ENCODE data around the gene TAF1C.
"Not testable (repeated sequence)": the region's sequence is repeated elsewhere in the genome, so short reads cannot be mapped to it uniquely, and the experiment has no call there.

TAF1C gene

GRCh38 chr16:84186685-84187437 lies at the start of gene TAF1C:
TAF1C (minus strand) TSS chr16:84187057; CDS start chr16:84184988, 2,069 bp downstream.
- peak; percentile 95 for DNase-seq

GRCh38 chr16:84234321-84235241 lies 47.7 kb upstream of the TAF1C start:
- DNase-seq = no peak

DNA sequence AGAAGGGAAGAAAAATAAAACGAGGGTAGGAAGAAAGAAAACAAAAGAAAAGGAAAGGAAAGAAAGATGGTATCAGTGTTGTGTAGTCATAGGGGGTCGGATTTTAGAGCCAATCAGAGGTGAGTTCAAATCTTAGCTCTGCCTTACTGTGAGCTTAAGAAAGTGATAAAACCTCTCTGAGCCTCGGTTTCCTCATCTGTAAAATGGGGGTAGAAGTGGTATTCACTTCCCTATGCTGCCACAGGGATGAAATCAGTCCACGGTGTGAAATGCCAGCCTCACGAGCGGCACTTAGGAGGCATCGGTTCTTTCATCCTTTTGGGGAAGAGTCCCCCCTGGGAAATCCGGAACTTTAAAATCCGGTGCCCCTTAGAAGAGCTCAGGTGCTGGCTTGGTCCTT lies 46.9 kb upstream of the TAF1C start:
- DNase-seq = no peak

GRCh38 chr16:84232969-84233368 lies 46.1 kb upstream of the TAF1C start:
- DNase-seq = no peak

DNA sequence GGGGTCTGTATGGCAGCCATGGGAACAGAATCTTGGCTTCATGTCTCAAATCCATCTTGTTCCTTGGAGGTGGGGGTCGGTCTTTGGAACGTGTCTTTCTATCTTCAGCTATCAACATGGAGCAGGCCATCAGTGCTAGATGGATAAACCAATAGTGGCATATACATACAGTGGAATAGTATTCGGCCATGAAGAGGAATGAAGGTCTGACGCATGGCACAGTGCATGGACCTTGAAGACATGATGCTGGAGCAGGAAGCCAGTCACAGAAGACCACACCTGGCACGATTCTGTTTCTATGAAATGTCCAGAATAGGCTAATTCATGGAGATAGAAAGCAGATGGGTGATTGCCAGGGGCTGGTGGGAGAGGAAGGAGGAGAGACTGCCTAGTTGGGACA lies 45.2 kb upstream of the TAF1C start:
- no peak for DNase-seq

GRCh38 chr16:84229471-84229870 lies 42.6 kb upstream of the TAF1C start:
- DNase-seq = no peak

DNA sequence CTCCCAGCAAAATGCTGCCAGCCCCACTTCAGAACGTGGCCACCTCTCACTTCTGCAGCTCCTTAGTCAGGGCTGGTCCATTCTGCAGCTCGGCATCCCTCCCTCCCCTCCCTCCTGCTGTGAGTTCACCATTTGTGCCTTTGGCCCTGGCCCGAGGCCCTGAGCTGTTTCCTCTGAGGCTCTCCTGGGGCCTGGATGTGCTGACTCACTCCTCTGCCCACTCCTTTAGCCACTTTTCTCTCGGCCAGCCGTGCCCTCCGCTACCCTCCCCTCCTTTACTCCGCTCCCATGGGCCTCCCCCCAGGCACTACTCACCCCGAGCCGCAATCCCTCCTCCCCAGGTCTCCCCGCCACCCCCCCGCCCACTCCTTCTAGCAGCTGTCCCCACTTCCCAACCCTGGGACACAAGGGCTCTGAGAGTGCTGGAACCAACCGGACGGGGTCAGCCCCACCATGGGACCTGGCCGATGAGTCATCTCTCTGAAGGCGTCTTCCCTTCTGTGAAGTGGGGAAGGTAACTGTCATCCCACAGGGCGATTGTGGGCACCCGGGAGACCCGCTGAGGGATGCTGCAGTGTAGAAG lies 41.5 kb upstream of the TAF1C start:
- no peak for DNase-seq

GRCh38 chr16:84227548-84227947 lies 40.7 kb upstream of the TAF1C start:
- DNase-seq = no peak

DNA sequence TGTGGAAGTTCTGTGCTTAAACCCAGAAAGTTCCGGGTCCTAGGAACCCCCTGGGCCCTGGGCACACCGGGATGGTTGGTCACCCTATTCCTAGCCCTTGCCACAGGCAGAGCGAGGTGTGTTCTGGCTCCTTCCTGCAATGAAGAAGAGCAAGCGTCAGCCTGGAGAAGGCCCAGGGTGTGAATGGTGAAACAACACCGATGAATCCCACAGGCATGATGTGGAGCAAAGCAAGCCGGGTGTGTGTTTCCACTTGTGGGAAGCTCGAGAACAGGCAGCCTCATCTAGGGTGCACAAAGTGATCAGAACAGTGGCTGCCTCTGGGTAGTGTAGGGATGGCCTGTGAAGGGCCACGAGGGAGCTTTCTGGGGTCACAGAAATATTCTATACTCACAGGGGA lies 39.2 kb upstream of the TAF1C start:
- no peak for DNase-seq

- no peak for DNase-seq
Measured at GRCh38 chr16:84225571-84225970, 38.7 kb upstream of the TAF1C start.

DNA sequence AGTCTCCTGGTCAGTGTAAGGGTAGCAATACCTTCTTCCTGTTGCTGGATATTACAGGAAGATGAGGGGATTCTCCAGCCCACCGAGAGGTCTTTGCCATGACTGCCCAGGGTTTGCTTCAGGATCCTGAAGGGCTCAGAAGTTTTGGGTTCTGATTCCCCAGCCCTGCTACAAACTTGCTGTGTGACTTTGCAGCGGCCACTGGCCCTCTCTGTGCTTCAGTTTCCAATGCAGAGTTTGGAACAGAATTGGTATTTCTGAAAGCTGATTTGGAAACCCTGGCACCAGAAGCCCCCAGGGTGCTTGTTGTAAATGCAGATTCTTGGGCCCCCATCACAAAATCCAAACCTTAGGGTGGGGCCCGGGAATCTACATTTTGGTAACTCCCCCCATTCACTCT lies 38.3 kb upstream of the TAF1C start:
- DNase-seq = no peak

DNA sequence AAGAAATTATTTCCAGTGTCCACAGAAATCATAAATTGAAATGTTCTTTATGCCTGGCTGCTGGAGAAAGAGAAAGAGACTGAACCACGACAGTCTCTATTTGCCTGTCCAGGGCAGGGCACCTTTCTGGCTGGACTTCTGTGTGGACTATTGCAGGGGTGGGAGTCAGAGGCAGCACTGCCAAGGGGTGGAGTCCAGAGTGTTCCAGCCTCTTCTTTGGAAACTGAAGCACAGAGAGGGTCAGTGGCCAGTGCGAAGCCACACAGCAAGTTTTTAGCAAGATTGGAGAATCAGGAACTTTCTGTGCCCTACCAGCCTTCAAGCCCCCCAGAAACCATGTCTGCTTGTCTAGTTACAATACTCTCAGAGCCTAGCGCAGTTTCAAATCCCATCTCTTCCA lies 37.7 kb upstream of the TAF1C start:
- no peak for DNase-seq

DNA sequence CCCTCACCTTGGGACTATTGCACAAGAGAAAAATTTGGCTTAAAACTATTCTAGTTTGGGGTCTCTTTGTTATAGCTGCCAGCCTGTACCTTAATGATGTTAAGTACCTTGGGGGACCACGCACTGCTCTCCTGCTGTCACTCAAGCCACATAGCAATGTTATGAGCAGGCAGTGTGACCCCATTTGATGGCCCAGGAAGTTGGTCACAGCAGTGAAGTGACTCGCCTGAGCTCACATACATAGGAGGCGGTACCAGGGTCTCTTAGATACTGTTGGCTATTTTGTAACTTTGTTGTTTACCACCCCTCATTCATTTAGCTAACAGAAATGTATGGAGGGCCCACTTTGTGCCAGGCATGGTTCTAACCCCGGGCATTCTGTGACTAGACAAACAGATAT lies 36.6 kb upstream of the TAF1C start:
- no peak for DNase-seq

DNA sequence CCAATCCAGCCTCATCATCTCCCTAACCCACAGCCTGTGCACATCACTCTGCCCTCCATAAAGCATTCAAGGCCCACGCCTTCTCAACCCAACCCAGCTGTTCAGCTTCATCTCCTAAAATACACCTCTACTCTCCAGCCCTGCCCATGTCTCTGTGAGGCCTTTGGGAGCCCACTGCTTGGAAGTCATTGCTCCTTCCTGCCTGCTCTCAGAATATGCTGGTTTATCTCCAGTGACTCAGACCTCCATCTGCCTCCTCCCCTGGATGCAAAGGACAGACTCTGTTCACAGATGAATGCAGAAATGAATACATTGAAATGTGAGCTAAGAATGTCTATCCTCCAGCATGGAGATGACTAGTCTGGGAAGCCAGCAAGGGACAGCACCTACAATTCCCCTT lies 34.0 kb upstream of the TAF1C start:
- no peak for DNase-seq

DNA sequence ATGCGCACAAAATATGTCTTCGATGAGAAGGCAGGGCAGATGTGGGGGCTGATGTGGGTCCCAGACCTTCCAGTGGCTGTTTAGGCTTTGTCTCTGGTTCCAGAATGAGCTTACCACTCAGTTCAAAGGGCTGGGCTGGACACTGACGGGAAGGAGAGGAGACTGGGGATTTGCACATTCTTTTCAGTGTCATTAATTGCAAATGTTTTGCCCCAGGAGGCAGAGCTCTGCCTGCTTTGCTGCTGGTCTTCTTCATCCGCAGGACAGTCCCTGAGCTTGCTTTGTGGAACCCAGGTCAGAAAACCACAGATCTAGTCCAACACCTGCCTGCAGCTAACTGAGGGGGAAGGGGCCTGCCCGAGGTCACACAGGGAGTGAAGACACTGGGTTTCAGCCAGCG lies 32.1 kb upstream of the TAF1C start:
- DNase-seq = no peak

- DNase-seq = no peak
Measured at GRCh38 chr16:84218176-84218823, 31.4 kb upstream of the TAF1C start.

- DNase-seq = not testable (repeated sequence)
Measured at GRCh38 chr16:84216144-84216543, 29.3 kb upstream of the TAF1C start.

DNA sequence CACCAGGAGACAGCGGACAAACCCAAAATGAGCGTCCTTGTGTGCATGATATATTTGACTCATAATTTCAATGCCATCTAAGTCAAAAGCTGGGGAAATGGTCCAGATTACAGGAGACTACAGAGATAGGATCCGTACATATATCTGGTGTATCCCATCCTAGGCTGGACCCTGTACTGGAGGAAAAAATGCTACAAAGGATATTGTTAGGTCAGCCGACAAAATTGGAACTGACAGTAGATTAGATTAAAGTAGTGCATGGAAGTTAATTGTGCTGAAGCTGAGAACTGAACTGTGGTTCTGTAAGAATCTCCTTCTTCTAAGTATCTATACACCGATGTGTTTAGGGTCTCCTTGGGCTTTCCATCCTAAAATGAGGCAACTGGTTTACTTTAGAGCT lies 28.7 kb upstream of the TAF1C start:
- no peak for DNase-seq

GRCh38 chr16:84214451-84215066 lies 27.7 kb upstream of the TAF1C start:
- no peak for DNase-seq

DNA sequence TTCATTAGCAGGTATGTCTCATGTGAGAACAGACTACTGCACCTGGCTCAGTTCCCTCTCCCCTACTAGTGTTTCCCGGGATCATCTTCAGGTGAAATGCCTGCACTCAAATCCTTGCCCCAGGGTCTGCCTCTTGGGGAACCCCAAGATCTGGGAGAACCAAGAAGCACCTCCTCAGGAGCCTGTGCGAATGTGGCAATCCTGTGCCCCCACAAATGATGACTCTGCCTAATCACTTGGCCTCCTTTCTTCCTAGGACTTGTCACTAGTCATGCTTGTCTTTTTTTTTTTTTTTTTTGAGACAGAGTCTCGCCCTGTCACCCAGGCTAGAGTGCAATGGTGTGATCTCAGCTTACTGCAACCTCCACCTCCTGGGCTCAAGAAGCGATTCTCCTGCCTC lies 25.8 kb upstream of the TAF1C start:
- DNase-seq = no peak

- no peak for DNase-seq
Measured at GRCh38 chr16:84212154-84212553, 25.3 kb upstream of the TAF1C start.

DNA sequence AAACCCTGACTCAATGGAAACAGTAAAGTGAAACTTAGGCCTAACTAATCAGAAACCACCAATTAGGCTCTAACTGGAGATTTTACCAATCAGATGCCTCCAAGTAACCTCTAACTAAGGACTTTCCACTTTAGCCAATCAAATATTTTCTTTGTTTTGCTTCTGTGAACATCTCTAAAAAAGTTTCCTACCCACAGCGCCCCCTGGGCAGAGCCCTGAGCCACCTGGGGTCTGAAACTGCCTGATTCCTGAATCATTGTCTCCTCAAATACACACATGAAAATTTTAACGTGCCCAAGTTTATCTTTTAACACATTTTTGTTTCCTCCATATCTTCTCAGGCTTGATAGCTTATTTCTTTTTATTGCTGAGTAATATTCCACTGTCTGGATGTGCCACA lies 23.1 kb upstream of the TAF1C start:
- no peak for DNase-seq

GRCh38 chr16:84207879-84208278 lies 21.0 kb upstream of the TAF1C start:
- DNase-seq = no peak
